RWPE2 (cell line): ENCODE results near the gene BAZ2A.

Source experiments
- ATAC-seq: fragments of 200-7000 bp; cut with Tn5 transposase; 3 replicates; pipeline ENCODE4 v1.9.1; 2021; ENCODE audit warnings: low read depth
- DNase-seq: peaks from one replicate; pipeline ENCODE4 v3.0.0-alpha.2; 2020; ENCODE audit warnings: low spot score
- H3K27ac ChIP-seq: fragments of 450-650 bp; 2 replicates; pipeline ENCODE4 v1.5.1; 2017; ENCODE audit warnings: mild to moderate bottlenecking; ENCODE audit not compliant: poor library complexity, severe bottlenecking
- H3K27me3 ChIP-seq: fragments of 250-450 bp; sonication (Bioruptor Pico); 2 replicates; pipeline ENCODE4 v1.5.1; 2021; ENCODE audit warnings: mild to moderate bottlenecking, moderate library complexity; ENCODE audit not compliant: insufficient read depth, poor library complexity, severe bottlenecking
- H3K36me3 ChIP-seq: fragments of 250-450 bp; sonication (Bioruptor Pico); 2 replicates; pipeline ENCODE4 v1.5.1; 2020; ENCODE audit warnings: low read depth, mild to moderate bottlenecking, moderate library complexity
- H3K4me1 ChIP-seq: fragments of 250-450 bp; sonication (Bioruptor Pico); 2 replicates; pipeline ENCODE4 v1.5.1; 2021; ENCODE audit warnings: mild to moderate bottlenecking, moderate library complexity; ENCODE audit not compliant: insufficient read depth, poor library complexity, severe bottlenecking
- H3K4me3 ChIP-seq: fragments of 250-450 bp; sonication (Bioruptor Pico); 2 replicates; pipeline ENCODE4 v1.5.1; 2021; ENCODE audit warnings: mild to moderate bottlenecking, moderate library complexity; ENCODE audit not compliant: severe bottlenecking
- H3K9me3 ChIP-seq: fragments of 250-450 bp; sonication (Bioruptor Pico); 2 replicates; pipeline ENCODE4 v1.5.1; 2021; ENCODE audit warnings: mild to moderate bottlenecking, moderate library complexity; ENCODE audit not compliant: severe bottlenecking
- CTCF ChIP-seq: fragments of 450-650 bp; IDR thresholded peaks from one replicate; pipeline ENCODE4 v1.5.1; 2017; ENCODE audit warnings: mild to moderate bottlenecking, moderate library complexity; ENCODE audit not compliant: poor library complexity, severe bottlenecking

Gene BAZ2A

DNA sequence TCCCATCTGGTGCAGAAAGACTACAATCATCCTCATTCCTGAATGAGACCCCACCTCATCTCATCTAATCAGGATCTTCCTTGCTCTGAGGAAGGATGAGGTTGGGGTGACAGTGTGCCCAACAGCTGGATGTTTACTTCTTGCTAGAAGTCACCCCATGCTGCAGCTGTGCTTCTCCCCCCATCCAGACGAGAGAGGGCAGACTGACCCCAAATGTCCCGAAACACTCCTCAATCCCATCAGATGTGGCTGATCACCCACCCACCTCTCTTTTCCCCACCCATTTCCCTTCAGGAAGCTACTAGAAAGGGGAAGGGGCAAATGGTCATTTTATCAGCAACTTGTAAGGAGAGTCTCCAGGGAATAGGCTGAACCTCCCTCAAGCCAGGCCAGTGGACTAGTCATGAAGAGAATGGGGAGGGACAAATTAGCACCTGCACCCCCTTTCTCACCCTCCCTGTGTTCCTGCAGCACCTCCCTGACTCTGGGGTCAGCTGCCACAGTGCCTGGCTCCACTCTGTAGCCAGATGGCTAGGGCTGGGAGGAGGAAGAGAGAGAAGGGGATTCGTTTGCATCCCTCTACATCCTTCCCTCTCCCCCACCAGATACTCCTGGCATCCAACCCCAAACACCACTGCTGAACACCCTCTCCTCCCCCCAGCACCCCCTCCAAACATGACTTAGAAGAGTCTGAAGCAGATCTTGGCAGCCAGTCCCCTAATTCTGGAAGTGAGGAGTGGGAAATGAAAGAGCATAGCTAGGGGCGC lies 2.8 kb upstream of the BAZ2A start:
- H3K4me1 ChIP-seq: peaks cover 18% of the 10 kb centered on the region

DNA sequence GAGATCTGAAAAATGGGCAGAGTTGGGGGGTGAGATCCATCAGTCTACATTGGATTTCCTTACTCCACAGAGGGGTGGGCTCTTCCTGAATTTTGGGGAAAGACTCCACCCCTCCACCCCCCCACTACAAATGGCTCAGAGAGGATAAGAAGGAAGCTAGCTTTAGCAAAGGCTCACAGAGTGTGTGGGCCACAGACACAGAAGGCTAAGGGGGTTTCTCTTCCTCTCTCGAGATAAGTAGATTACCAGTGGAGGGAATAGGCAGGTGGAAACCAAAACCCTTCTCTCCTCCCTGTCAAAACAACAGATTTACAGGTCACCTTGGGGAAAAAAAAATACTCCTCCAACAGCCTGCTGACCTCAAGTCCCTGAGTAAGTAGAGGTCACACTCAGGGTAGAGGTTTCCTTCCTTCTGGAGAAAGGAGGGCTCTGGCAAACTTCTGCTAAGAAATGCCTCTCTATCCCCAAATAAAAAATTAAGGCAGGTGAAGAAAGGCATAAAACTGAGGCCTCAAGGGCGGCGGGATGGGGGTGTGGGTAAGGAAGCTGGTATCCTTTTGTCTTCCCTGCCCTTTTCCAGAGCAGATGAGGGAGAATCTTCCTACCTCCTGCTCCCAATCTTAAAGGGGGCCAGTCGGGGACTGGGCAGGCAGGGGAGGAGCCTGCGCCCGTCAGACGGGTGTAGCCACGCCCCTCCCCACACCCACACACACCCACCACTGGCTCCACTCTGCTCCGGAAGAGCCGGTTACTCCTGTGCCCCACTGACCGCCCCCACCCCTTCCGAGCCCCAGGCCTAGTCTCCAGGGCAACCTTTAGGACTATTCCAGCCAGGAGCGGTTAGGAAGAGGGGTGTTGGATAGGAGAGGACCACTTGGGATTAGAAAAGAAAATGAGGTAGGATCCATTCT lies 1.9 kb upstream of the BAZ2A start:
- no peaks in the 10 kb centered on the region for H3K27me3 ChIP-seq
- no peak for DNase-seq
- TF ChIP-seq CTCF: no peak
- H3K27ac ChIP-seq: peak overlapping the region; percentile 86
- peaks cover 18% of the 10 kb centered on the region for H3K4me1 ChIP-seq
- ATAC-seq: peak; percentile 17; the same call in 2 of the 3 replicates
- H3K9me3 ChIP-seq: no peaks in the 10 kb centered on the region
- H3K4me3 ChIP-seq: no peak overlapping the region
- peaks cover 5% of the 10 kb centered on the region for H3K36me3 ChIP-seq

More for the DNA sequence above, 2.8 kb upstream of the BAZ2A start:
- peak overlapping the region; percentile 86 for H3K27ac ChIP-seq
- TF ChIP-seq CTCF: no peak
- H3K27me3 ChIP-seq: no peaks in the 10 kb centered on the region
- peaks cover 12% of the 10 kb centered on the region for H3K36me3 ChIP-seq
- H3K9me3 ChIP-seq: no peaks in the 10 kb centered on the region
- DNase-seq (no peak), ATAC-seq (no peak)
- no peak overlapping the region for H3K4me3 ChIP-seq

DNA sequence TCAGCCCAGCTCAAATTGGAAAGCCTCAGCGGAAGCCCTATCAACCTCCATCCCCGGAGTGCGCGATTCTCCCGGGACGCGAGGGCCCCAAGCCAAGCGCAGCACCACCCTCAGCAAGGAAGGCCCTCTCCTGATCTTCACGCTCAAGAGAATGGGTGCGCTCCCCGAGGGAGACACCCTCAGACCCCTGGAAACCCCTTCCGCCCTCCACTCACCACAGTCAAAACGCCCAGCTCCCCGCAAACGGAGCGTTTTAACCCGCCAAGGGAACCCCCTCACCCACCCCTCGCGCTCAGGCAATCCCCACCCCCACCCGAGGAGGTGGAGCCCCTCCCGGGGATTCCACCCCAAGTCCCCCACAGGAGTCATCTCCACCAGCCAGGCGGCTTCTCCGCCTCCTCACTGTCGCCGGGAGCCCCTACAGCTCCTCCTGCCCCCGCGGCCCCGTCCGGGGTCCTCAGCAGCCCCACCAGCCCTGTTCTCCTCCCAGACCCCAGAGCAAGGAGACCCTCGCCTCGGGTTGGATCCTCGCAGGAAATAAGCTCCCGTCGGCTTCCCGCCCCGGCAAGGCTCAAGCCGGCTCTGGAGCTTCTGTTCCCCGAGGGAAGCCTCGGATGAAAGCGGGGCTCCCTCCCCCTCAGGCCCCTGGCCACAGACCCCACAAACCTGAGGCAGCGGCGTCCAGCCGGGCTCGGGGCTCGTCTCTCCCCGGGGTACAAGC lies 507 bp downstream of the BAZ2A start:
- Histone ChIP-seq H3K36me3 (peaks cover 21% of the 10 kb centered on the region), H3K9me3 (no peaks in the 10 kb centered on the region), H3K27ac (peak overlapping the region; percentile 86), H3K27me3 (no peaks in the 10 kb centered on the region), H3K4me1 (peaks cover 18% of the 10 kb centered on the region), H3K4me3 (peak overlapping the region; percentile 64)
- peak; percentile 8; the same call in 1 of the 3 replicates for ATAC-seq
- no peak for TF ChIP-seq CTCF
- no peak for DNase-seq

GRCh38 chr12:56628671-56629458 lies 1.3 kb downstream of the BAZ2A start:
- Histone ChIP-seq H3K27ac (peak overlapping the region; percentile 86), H3K4me1 (peaks cover 18% of the 10 kb centered on the region), H3K9me3 (no peaks in the 10 kb centered on the region), H3K27me3 (no peaks in the 10 kb centered on the region), H3K4me3 (peak overlapping the region; percentile 64), H3K36me3 (peaks cover 27% of the 10 kb centered on the region)
- TF ChIP-seq CTCF: no peak
- ATAC-seq (no peak), DNase-seq (no peak)
